ENCODE data around the gene PNMA6E. TPM values are rescaled to one million over a fixed set of nuclear protein-coding genes. Genes with fewer than 3 reads are reported as not detected.

The PNMA6E gene
- total RNA-seq, 2 experiments from 2014 or later, result not detected

DNA sequence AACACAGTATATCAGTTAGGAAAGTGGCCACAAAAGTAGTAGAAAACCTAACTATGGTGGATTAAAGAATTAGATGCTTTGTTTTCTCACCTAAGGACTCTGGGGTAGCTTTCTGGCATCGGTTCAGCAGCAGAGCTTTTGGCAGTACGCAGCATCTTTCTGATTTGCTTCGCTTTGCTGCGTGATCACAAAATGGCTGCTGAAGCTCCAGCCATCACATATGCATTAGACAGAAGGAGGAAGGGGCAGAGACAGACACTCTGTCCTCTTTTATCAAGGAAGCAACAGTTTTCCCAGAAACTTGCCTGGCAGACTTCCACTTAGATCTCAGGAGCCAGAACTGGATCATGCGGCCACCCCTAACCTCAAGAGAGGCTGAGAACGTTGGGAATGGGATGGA lies 29.6 kb upstream of the PNMA6E start:
- ChIA-PET POLR2A (no interaction called here), CTCF (no interaction called here)
- H3K27ac Mint-ChIP-seq, result no peak overlapping the region
- intact Hi-C loops (cut with micrococcal nuclease), result no loop called here
- no peak overlapping the region for H3K4me3 Mint-ChIP-seq
- DNase-seq, result no peak
- H3K36me3 Mint-ChIP-seq, result no peaks in the 10 kb centered on the region
- H3K4me1 Mint-ChIP-seq (ENCODE audit: low read depth), result no peaks in the 10 kb centered on the region
- H3K9me3 Mint-ChIP-seq, result peaks cover 2% of the 10 kb centered on the region
- no peaks in the 10 kb centered on the region for H3K27me3 Mint-ChIP-seq

DNA sequence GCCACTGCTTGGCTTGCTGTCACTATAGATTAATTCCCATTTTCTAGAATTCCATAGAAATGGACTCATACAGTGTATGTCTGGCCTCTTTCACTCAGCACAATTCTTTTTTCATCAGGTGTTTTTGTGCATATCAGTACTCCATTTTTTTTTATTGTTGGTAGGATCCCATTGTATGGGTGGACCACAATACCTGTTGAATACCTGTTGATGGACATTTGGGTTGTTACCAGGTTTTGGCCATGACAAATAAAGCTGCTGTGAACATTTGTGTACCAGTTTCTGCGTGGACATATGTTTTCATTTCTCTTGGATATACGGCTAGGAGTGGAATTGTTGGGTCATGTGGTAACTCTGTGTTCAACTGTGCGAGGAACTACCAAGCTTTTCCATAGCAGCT lies 25.1 kb upstream of the PNMA6E start:
- H3K4me3 Mint-ChIP-seq, result no peak overlapping the region
- intact Hi-C loops (cut with micrococcal nuclease), result no loop called here
- no peaks in the 10 kb centered on the region for H3K4me1 Mint-ChIP-seq (ENCODE audit: low read depth)
- POLR2A ChIA-PET, result no interaction called here
- CTCF ChIA-PET, result no interaction called here
- H3K36me3 Mint-ChIP-seq, result no peaks in the 10 kb centered on the region
- no peak for DNase-seq
- peaks cover 2% of the 10 kb centered on the region for H3K9me3 Mint-ChIP-seq
- no peaks in the 10 kb centered on the region for H3K27me3 Mint-ChIP-seq
- H3K27ac Mint-ChIP-seq, result no peak overlapping the region

DNA sequence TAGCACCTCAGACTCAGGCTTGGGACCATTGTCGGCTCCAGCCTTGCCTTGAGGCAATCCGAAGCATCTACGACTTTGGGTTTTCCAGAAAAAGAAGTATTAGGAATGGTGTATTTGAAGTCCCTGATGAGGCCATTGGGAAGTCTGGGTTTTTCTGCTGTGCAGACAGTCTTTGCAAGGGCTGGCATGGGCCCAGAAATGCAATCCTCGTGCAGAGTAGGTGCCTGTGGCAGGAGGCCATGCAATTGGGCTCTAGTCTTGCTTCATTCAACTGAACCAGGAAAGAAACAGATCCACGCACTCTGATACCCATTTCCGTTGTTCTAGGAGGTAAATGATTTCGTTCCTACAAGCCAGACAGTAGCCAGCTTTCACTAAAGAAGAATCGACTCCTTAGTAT lies 22.5 kb upstream of the PNMA6E start:
- H3K36me3 Mint-ChIP-seq, result no peaks in the 10 kb centered on the region
- H3K27ac Mint-ChIP-seq, result no peak overlapping the region
- no peaks in the 10 kb centered on the region for H3K4me1 Mint-ChIP-seq (ENCODE audit: low read depth)
- intact Hi-C loops (cut with micrococcal nuclease), result no loop called here
- ChIA-PET CTCF (interaction anchor here (1.1 kb wide), 1 partner anchor 116 kb away, joined by 3 read pairs; no protein-coding TSS in a partner anchor), POLR2A (no interaction called here)
- no peak for DNase-seq
- no peak overlapping the region for H3K4me3 Mint-ChIP-seq
- H3K27me3 Mint-ChIP-seq, result no peaks in the 10 kb centered on the region
- peaks cover 2% of the 10 kb centered on the region for H3K9me3 Mint-ChIP-seq

DNA sequence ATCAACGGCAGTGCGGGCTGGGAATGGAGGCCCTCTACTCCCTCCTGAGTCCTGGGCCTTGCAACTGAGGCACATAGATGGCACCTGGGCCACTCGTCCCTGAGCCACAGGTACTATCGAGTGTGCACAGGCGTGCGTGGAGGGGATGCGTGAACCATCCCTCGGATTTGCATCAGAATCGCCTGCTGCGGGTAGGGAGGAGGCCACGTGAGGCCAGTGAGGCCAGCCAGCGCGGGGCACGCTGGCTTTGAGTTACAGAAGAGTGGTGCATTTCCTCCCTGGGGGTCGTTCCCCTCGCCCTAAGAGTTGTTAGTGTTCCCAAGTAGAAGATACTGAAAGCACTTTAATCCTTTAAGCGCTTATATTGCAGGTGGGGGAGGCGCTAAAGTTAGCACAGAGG lies 20.7 kb upstream of the PNMA6E start:
- Mint-ChIP-seq H3K9me3 (no peaks in the 10 kb centered on the region), H3K27me3 (no peaks in the 10 kb centered on the region), H3K4me3 (no peak overlapping the region), H3K36me3 (no peaks in the 10 kb centered on the region), H3K27ac (no peak overlapping the region), H3K4me1 (ENCODE audit: low read depth) (no peaks in the 10 kb centered on the region)
- POLR2A ChIA-PET, result no interaction called here
- intact Hi-C loops (cut with micrococcal nuclease), result no loop called here
- CTCF ChIA-PET, result no interaction called here
- no peak for DNase-seq

DNA sequence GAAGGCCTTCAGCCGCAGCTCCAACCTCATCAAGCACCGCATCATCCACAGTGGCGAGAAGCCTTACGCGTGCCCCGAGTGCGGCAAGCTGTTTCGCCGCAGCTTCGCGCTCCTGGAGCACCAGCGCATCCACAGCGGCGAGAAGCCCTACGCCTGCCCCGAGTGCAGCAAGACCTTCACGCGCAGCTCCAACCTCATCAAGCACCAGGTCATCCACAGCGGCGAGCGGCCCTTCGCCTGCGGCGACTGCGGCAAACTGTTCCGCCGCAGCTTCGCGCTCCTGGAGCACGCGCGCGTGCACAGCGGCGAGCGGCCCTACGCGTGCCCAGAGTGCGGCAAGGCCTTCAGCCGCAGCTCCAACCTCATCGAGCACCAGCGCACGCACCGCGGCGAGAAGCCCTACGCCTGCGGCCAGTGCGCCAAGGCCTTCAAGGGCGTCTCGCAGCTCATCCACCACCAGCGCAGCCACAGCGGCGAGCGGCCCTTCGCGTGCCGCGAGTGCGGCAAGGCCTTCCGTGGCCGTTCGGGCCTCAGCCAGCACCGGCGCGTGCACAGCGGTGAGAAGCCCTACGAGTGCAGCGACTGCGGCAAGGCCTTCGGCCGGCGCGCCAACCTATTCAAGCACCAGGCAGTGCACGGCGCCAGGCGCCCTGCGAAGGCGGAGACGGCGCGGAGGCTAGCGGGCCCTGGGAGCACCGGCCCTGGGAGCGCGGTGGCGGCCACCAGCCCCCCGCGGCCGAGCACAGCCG lies 19.9 kb upstream of the PNMA6E start:
- DNase-seq, result no peak
- CTCF ChIA-PET, result no interaction called here
- POLR2A ChIA-PET, result no interaction called here
- Mint-ChIP-seq H3K27ac (no peak overlapping the region), H3K9me3 (no peaks in the 10 kb centered on the region), H3K4me3 (no peak overlapping the region), H3K36me3 (no peaks in the 10 kb centered on the region), H3K27me3 (no peaks in the 10 kb centered on the region), H3K4me1 (ENCODE audit: low read depth) (no peaks in the 10 kb centered on the region)
- intact Hi-C loops (cut with micrococcal nuclease), result no loop called here

DNA sequence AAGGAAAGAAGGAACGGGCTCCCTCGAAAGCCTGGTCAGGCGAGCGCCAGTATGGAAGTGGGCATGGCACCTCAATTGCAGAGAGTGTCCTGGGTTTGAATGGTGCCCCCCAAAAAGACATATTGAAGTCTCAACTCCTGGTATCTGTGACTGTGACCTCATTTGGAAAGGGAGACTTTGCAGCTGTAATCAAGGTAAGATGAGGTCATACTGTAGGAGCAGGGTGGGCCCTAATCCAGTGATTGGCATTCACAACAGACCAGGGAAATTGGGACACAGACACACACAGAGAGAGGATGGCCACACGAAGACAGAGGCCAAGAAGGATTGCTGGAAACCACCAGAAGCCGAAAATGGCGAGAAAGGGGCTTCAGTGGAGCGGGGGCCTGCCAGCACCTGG lies 16.5 kb upstream of the PNMA6E start:
- H3K27me3 Mint-ChIP-seq, result no peaks in the 10 kb centered on the region
- H3K36me3 Mint-ChIP-seq, result no peaks in the 10 kb centered on the region
- H3K9me3 Mint-ChIP-seq, result no peaks in the 10 kb centered on the region
- CTCF ChIA-PET, result no interaction called here
- POLR2A ChIA-PET, result no interaction called here
- DNase-seq, result no peak
- intact Hi-C loops (cut with micrococcal nuclease), result no loop called here
- no peak overlapping the region for H3K4me3 Mint-ChIP-seq
- H3K27ac Mint-ChIP-seq, result no peak overlapping the region
- no peaks in the 10 kb centered on the region for H3K4me1 Mint-ChIP-seq (ENCODE audit: low read depth)

DNA sequence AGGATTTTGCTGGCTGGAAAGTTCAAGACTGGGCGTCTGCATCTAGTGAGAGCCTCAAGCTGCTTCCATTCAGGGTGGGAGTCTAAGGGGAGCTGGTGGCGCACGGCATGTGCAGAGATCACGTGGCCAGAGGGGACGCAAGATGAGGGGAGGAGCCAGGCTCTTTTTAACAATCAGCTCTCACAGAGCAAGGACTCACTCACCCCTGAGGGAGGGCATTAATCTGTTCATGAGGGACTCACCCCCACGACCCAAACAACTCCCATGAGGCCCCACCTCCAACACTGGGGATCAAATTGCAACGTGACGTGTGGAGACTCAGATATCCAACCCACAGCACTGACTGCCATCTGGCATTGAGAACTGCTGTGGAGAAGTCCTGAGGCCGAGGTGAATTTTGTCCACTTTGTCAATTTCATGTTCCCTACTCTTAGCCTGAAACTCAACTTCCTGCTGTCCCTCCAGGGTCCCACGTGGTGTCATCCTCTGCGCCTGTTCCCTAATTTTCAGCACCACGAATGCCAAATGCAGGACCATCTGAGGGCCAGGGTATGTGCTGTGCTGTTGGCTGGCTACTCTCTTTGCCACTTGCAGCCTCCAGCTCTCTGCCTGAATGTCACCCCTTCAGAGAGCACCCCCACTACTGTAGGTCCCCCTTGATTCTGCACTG lies 15.8 kb upstream of the PNMA6E start:
- no peak overlapping the region for H3K4me3 Mint-ChIP-seq
- POLR2A ChIA-PET, result no interaction called here

DNA sequence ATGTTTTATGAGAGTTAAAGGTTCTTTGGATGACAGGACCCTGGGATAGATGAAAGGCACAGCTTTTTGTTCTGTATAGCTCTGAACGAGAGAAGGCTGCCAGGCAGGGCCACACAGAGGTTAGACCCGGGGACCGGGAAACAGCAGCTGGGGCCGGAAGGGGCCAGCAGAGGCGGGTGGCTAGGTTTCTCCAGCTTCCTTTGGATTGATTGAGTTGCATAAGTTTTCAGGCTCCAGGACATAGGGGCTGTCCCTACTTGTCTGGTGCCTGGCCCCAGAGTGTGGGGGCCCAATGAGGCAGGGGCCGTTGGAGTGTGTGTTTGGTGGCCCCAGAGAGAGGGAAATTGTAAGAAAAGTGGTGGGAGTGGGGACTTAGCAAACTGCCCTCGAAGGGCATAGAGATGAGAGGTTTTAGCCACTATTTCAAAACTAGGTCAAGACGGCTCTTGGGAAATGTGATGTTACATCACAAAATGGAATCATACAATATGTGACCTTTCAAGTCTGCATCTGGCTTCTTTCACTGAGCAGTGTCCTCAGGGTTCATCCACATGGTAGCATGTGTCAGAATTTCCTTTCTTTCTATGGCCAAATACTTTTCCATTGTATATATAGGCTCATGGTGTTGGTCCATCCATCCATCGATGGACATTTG lies 13.8 kb upstream of the PNMA6E start:
- ChIA-PET POLR2A (no interaction called here), CTCF (interaction anchor here (1.1 kb wide), 1 partner anchor 16 kb away, joined by 3 read pairs; no protein-coding TSS in a partner anchor)
- DNase-seq, result no peak
- peaks cover 7% of the 10 kb centered on the region for H3K4me1 Mint-ChIP-seq (ENCODE audit: low read depth)
- intact Hi-C loops (cut with micrococcal nuclease), result no loop called here
- H3K27ac Mint-ChIP-seq, result no peak overlapping the region
- H3K4me3 Mint-ChIP-seq, result no peak overlapping the region
- no peaks in the 10 kb centered on the region for H3K27me3 Mint-ChIP-seq
- H3K36me3 Mint-ChIP-seq, result no peaks in the 10 kb centered on the region
- no peaks in the 10 kb centered on the region for H3K9me3 Mint-ChIP-seq

More for the DNA sequence above, 15.8 kb upstream of the PNMA6E start:
- Mint-ChIP-seq H3K4me1 (ENCODE audit: low read depth) (peaks cover 5% of the 10 kb centered on the region), H3K36me3 (no peaks in the 10 kb centered on the region), H3K27me3 (no peaks in the 10 kb centered on the region), H3K9me3 (no peaks in the 10 kb centered on the region), H3K27ac (no peak overlapping the region)
- DNase-seq, result no peak
- CTCF ChIA-PET, result no interaction called here
- intact Hi-C loops (cut with micrococcal nuclease), result no loop called here

DNA sequence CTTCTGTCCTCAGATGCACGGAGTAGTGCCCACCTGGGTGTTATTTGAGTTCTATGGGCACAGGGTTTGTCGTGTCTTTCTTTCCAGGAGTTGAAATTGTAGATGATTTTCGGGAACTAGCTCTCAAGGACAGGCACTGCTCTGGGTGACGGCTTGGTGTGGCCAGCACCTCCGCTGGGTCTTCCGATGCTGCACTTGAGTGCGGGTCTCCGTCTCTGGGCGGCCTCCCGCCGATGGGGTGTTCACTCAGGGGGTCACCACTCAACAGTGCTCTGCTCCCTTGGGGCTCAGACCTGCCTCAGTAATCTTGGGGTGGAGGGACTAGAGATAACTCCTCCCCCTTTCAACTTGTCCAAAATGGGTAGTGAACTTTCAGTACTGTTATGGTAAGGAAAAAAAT lies 12.6 kb upstream of the PNMA6E start:
- H3K4me1 Mint-ChIP-seq (ENCODE audit: low read depth), result peaks cover 7% of the 10 kb centered on the region
- ChIA-PET POLR2A (no interaction called here), CTCF (interaction anchor here (0.6 to 1.1 kb wide), 2 partner anchors 15 to 248 kb away, joined by 3 read pairs; no protein-coding TSS in a partner anchor)
- H3K36me3 Mint-ChIP-seq, result no peaks in the 10 kb centered on the region
- no peak overlapping the region for H3K4me3 Mint-ChIP-seq
- no peak for DNase-seq
- H3K27ac Mint-ChIP-seq, result no peak overlapping the region
- H3K9me3 Mint-ChIP-seq, result no peaks in the 10 kb centered on the region
- intact Hi-C loops (cut with micrococcal nuclease), result no loop called here
- no peaks in the 10 kb centered on the region for H3K27me3 Mint-ChIP-seq

DNA sequence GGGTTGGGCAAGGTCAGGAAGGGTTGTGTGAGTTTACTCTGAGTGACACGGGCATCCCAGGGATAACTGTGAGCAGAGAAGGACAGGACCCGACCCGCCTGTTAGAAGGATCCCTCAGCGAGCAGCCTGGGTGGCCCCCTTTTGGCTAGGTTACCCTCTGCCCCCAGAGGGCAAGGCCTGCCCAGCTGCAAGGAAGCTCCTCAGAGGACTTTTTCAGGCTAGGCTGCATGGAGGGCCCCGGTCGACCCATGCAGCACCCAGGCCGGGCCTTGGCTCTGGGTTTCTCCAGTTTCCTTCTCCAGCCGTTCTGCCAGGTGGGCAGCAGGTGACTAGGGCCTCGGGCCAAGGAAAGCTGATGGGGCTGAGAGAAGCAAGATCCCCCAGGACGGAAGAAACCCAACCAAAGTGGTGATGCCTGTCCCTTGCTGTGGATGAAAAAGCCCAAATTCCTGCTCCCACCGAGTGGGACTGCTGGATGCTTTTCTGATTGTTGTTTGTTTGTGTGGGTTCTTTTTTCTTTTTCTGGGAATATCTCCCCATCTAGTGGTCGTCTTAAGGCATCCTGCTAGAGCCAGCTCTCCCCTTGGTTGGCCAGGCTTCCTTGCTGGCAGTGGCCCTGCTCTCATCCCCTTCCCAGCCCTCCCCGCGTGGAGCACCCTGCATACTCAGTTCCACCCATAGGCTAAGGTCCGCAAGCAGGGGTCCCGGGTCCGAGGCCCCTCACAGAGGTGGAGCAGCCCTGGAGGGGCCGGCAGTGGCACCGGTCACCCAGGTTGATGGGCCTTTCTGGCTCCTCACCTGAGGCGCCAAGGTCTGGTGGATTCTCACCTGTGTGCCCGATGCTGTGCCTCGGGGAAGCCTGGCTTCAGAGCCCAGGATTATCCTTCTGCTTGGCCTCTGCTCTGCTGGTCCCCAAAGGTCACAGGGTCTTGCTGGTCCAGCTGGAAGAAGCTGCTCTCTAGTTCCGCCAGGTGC lies 11.9 kb upstream of the PNMA6E start:
- no peak for DNase-seq
- Mint-ChIP-seq H3K27me3 (no peaks in the 10 kb centered on the region), H3K36me3 (no peaks in the 10 kb centered on the region), H3K4me1 (ENCODE audit: low read depth) (peaks cover 7% of the 10 kb centered on the region), H3K27ac (no peak overlapping the region), H3K4me3 (no peak overlapping the region), H3K9me3 (no peaks in the 10 kb centered on the region)
- CTCF ChIA-PET, result interaction anchor here (0.6 kb wide), 1 partner anchor 249 kb away, joined by 3 read pairs; no protein-coding TSS in a partner anchor
- intact Hi-C loops (cut with micrococcal nuclease), result no loop called here
- POLR2A ChIA-PET, result no interaction called here

DNA sequence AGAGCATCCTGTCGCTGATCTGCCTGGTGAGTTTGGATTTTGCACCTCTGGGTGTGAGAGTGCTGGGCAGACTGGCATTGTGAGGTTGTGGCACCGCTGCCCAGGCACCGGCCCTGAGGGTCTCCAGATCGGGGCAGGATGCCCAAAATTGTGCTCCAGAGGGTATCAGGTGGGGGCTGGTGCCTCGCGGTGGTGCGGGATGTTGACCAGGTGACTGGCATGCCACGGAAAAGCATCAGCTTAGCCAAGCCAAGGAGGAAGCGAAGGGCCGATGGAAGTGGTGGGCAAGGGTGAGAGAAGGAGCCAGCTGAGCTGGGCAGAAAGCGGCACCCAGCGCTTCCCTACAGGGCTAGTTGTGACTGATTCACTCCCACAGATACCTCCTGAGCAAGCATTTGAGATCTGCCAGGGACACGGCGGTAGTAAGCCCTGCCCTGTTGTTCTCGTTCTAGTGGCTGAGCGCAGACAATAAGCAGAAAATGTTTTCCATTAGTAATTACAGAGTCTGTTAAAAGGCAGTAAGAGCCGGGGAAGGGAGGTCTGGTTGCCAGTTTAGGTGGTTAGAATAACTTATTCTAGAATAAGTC lies 10.9 kb upstream of the PNMA6E start:
- H3K4me1 Mint-ChIP-seq (ENCODE audit: low read depth), result peaks cover 7% of the 10 kb centered on the region
- peak overlapping the region; percentile 60 for H3K4me3 Mint-ChIP-seq
- ChIA-PET POLR2A (no interaction called here), CTCF (no interaction called here)
- no peak overlapping the region for H3K27ac Mint-ChIP-seq
- no peaks in the 10 kb centered on the region for H3K9me3 Mint-ChIP-seq
- H3K27me3 Mint-ChIP-seq, result no peaks in the 10 kb centered on the region
- intact Hi-C loops (cut with micrococcal nuclease), result no loop called here
- peak; percentile 9 for DNase-seq
- no peaks in the 10 kb centered on the region for H3K36me3 Mint-ChIP-seq

All from activated CD4-positive, alpha-beta memory T cell treated with anti-CD3 and anti-CD28 coated beads for 36 hours (primary cell).